Gastrocnemius medialis (tissue), 4 donors: ENCODE measurements around the gene RABAC1.

ENCODE experiments used
- POLR2A ChIP-seq, 2 donors: fragments of 450-650 bp; IDR thresholded peaks; one replicate each; pipeline ENCODE4 v1.6.1; 2017; ENCODE audit warnings: antibody characterized with exemption in 2 of 2, mild to moderate bottlenecking in 2 of 2, moderate library complexity in 2 of 2
- TF ChIP-seq, protein P1 (sequence below), 5 experiments: fragments of 450-650 bp in 3 of 5; fragments of 200-600 bp in 2 of 5; sonication (generic) in 2 of 5; IDR thresholded peaks in 4 of 5; conservative IDR thresholded peaks in 1 of 5; 1 replicate in 4 of 5; 2 replicates in 1 of 5; pipeline ENCODE4 v1.5.1; 2016 to 2019; ENCODE audit warnings: antibody characterized with exemption in 5 of 5, mild to moderate bottlenecking in 3 of 5, moderate library complexity in 3 of 5

DNA sequence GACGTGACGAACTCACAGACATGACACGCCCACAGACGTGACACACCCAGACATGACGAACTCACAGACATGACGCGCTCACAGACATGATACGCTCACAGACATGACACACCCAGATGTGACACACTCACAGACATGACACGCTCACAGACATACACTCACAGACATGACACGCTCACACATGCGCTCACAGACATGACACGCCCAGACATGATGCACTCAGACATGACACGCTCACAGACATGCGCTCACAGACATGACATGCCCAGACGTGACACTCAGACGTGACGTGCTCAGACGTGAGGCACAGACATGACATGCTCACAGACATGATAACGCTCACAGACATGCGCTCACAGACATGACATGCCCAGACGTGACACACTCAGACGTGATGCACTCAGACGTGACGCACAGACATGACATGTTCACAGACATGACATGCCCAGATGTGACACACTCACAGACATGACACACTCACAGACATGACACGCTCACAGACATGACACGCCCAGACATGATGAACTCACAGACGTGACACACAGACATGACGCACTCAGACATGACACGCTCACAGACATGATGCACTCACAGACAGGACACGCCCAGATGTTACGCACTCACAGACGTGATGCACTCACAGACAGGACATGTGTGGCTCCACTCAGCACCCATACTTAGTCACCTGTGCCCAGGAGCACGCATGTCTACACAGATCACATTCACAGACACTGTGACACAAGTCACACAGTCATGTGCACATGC, 39.0 kb downstream of the RABAC1 start:
- TF ChIP-seq, protein P1, sequence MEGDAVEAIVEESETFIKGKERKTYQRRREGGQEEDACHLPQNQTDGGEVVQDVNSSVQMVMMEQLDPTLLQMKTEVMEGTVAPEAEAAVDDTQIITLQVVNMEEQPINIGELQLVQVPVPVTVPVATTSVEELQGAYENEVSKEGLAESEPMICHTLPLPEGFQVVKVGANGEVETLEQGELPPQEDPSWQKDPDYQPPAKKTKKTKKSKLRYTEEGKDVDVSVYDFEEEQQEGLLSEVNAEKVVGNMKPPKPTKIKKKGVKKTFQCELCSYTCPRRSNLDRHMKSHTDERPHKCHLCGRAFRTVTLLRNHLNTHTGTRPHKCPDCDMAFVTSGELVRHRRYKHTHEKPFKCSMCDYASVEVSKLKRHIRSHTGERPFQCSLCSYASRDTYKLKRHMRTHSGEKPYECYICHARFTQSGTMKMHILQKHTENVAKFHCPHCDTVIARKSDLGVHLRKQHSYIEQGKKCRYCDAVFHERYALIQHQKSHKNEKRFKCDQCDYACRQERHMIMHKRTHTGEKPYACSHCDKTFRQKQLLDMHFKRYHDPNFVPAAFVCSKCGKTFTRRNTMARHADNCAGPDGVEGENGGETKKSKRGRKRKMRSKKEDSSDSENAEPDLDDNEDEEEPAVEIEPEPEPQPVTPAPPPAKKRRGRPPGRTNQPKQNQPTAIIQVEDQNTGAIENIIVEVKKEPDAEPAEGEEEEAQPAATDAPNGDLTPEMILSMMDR (IDR thresholded peaks at IDR 0.05 in 4 of 5, conservative IDR thresholded peaks at IDR 0.05 in 1 of 5), result no peak
- TF ChIP-seq POLR2A (IDR thresholded peaks at IDR 0.05), result no peak
